ENCODE data around the gene LRP8.

The LRP8 gene

GRCh38 chr1:53244141-53244540, 83.7 kb downstream of the LRP8 start:
- H2BK120ac ChIP-seq (ENCODE audit: low read depth, low read length): no peak overlapping the region
- no peak overlapping the region for H3K27ac ChIP-seq (replicated peaks; ENCODE audit: low read length)
- H3K23ac ChIP-seq (ENCODE audit: low read depth, low read length, poor library complexity): no peak overlapping the region
- no peaks in the 10 kb centered on the region for H3K9me3 ChIP-seq (replicated peaks in 1 of 2; ENCODE audit: control insufficient read depth in 2 of 2, insufficient read depth in 1 of 2, low read depth in 1 of 2, low read length in 2 of 2)
- H3K4ac ChIP-seq (ENCODE audit: low read length): no peak overlapping the region
- WGBS, 2 donors (ENCODE audit: extremely low coverage in 2 of 2, insufficient read length in 2 of 2, insufficient replicate concordance in 1 of 2): no CpG with 5 or more reads among the region's 4 CpGs
- H3K4me2 ChIP-seq (ENCODE audit: insufficient read depth, low read length, poor library complexity, severe bottlenecking): no peak overlapping the region
- H3K36me3 ChIP-seq (replicated peaks in 1 of 2; ENCODE audit: control insufficient read depth in 2 of 2, insufficient read depth in 2 of 2, low read length in 2 of 2): peaks cover 16 to 55% of the 10 kb centered on the region in 2 donors
- H2BK15ac ChIP-seq (ENCODE audit: low read length): no peak overlapping the region
- H2BK5ac ChIP-seq (ENCODE audit: low read length): no peak overlapping the region
- H3K14ac ChIP-seq (ENCODE audit: low read length): no peak overlapping the region
- no peak for DNase-seq (ENCODE audit: low spot score)
- no peaks in the 10 kb centered on the region for H3K27me3 ChIP-seq (ENCODE audit: control insufficient read depth in 3 of 3, insufficient read depth in 3 of 3, low read depth in 1 of 3, low read length in 3 of 3)
- no peaks in the 10 kb centered on the region for H3K4me1 ChIP-seq (ENCODE audit: control insufficient read depth in 2 of 2, insufficient read depth in 1 of 2, low read depth in 1 of 2, low read length in 2 of 2)
- no peak overlapping the region for H4K91ac ChIP-seq (ENCODE audit: low read depth, low read length, poor library complexity)
- H2BK12ac ChIP-seq (ENCODE audit: low read length): no peak overlapping the region
- no peaks in the 10 kb centered on the region for H3K79me1 ChIP-seq (ENCODE audit: low read depth, low read length)
- no peak overlapping the region for H3K18ac ChIP-seq (ENCODE audit: low read length)
- no peak overlapping the region for H2AK5ac ChIP-seq (ENCODE audit: low read depth, low read length)
- no peak overlapping the region for H3K4me3 ChIP-seq (ENCODE audit: low read length in 2 of 2)
- no peak overlapping the region for H2AFZ ChIP-seq (ENCODE audit: low read length)
- no peak overlapping the region for H4K8ac ChIP-seq (ENCODE audit: low read depth, low read length)
- H3K9ac ChIP-seq (ENCODE audit: low read depth, low read length, poor library complexity): no peak overlapping the region

GRCh38 chr1:53242381-53242780, 85.5 kb downstream of the LRP8 start:
- no peak overlapping the region for H3K4me2 ChIP-seq (ENCODE audit: insufficient read depth, low read length, poor library complexity, severe bottlenecking)
- no peaks in the 10 kb centered on the region for H3K27me3 ChIP-seq (ENCODE audit: control insufficient read depth in 3 of 3, insufficient read depth in 3 of 3, low read depth in 1 of 3, low read length in 3 of 3)
- H3K36me3 ChIP-seq (replicated peaks in 1 of 2; ENCODE audit: control insufficient read depth in 2 of 2, insufficient read depth in 2 of 2, low read length in 2 of 2): peaks cover 9 to 37% of the 10 kb centered on the region in 2 donors
- H3K18ac ChIP-seq (ENCODE audit: low read length): no peak overlapping the region
- H3K4me1 ChIP-seq (ENCODE audit: control insufficient read depth in 2 of 2, insufficient read depth in 1 of 2, low read depth in 1 of 2, low read length in 2 of 2): peaks cover 5 to 6% of the 10 kb centered on the region in 2 donors
- H4K8ac ChIP-seq (ENCODE audit: low read depth, low read length): no peak overlapping the region
- no peak overlapping the region for H3K9ac ChIP-seq (ENCODE audit: low read depth, low read length, poor library complexity)
- H2BK120ac ChIP-seq (ENCODE audit: low read depth, low read length): no peak overlapping the region
- H3K9me3 ChIP-seq (replicated peaks in 1 of 2; ENCODE audit: control insufficient read depth in 2 of 2, insufficient read depth in 1 of 2, low read depth in 1 of 2, low read length in 2 of 2): no peaks in the 10 kb centered on the region
- H4K91ac ChIP-seq (ENCODE audit: low read depth, low read length, poor library complexity): no peak overlapping the region
- DNase-seq (ENCODE audit: low spot score): no peak
- peaks cover 4% of the 10 kb centered on the region for H3K79me1 ChIP-seq (ENCODE audit: low read depth, low read length)
- H3K14ac ChIP-seq (ENCODE audit: low read length): no peak overlapping the region
- no peak overlapping the region for H2BK15ac ChIP-seq (ENCODE audit: low read length)
- no peak overlapping the region for H2BK12ac ChIP-seq (ENCODE audit: low read length)
- H3K4ac ChIP-seq (ENCODE audit: low read length): no peak overlapping the region
- H3K23ac ChIP-seq (ENCODE audit: low read depth, low read length, poor library complexity): no peak overlapping the region
- no peak overlapping the region for H3K4me3 ChIP-seq (ENCODE audit: low read length in 2 of 2)
- no peak overlapping the region for H2AK5ac ChIP-seq (ENCODE audit: low read depth, low read length)
- WGBS, 2 donors (ENCODE audit: extremely low coverage in 2 of 2, insufficient read length in 2 of 2, insufficient replicate concordance in 1 of 2): no CpG with 5 or more reads among the region's 4 CpGs
- no peak overlapping the region for H2AFZ ChIP-seq (ENCODE audit: low read length)
- no peak overlapping the region for H3K27ac ChIP-seq (replicated peaks; ENCODE audit: low read length)
- no peak overlapping the region for H2BK5ac ChIP-seq (ENCODE audit: low read length)

- Histone ChIP-seq H3K4ac (ENCODE audit: low read length) (no peak overlapping the region), H3K27ac (replicated peaks; ENCODE audit: low read length) (no peak overlapping the region), H2BK15ac (ENCODE audit: low read length) (no peak overlapping the region), H2AFZ (ENCODE audit: low read length) (no peak overlapping the region), H4K8ac (ENCODE audit: low read depth, low read length) (no peak overlapping the region), H3K27me3 (ENCODE audit: control insufficient read depth in 3 of 3, insufficient read depth in 3 of 3, low read depth in 1 of 3, low read length in 3 of 3) (no peaks in the 10 kb centered on the region), H3K9me3 (replicated peaks in 1 of 2; ENCODE audit: control insufficient read depth in 2 of 2, insufficient read depth in 1 of 2, low read depth in 1 of 2, low read length in 2 of 2) (no peaks in the 10 kb centered on the region), H3K4me3 (ENCODE audit: low read length in 2 of 2) (no peak overlapping the region), H2BK5ac (ENCODE audit: low read length) (no peak overlapping the region), H3K4me2 (ENCODE audit: insufficient read depth, low read length, poor library complexity, severe bottlenecking) (no peak overlapping the region), H3K18ac (ENCODE audit: low read length) (no peak overlapping the region), H3K23ac (ENCODE audit: low read depth, low read length, poor library complexity) (no peak overlapping the region), H2BK120ac (ENCODE audit: low read depth, low read length) (no peak overlapping the region), H4K91ac (ENCODE audit: low read depth, low read length, poor library complexity) (no peak overlapping the region), H3K4me1 (ENCODE audit: control insufficient read depth in 2 of 2, insufficient read depth in 1 of 2, low read depth in 1 of 2, low read length in 2 of 2) (peaks cover 5 to 8% of the 10 kb centered on the region in 2 donors), H3K79me1 (ENCODE audit: low read depth, low read length) (peaks cover 4% of the 10 kb centered on the region), H2AK5ac (ENCODE audit: low read depth, low read length) (no peak overlapping the region), H3K9ac (ENCODE audit: low read depth, low read length, poor library complexity) (no peak overlapping the region), H2BK12ac (ENCODE audit: low read length) (no peak overlapping the region), H3K36me3 (replicated peaks in 1 of 2; ENCODE audit: control insufficient read depth in 2 of 2, insufficient read depth in 2 of 2, low read length in 2 of 2) (peaks cover 7 to 31% of the 10 kb centered on the region in 2 donors), H3K14ac (ENCODE audit: low read length) (no peak overlapping the region)
- DNase-seq (ENCODE audit: low spot score): no peak
- no CpG with 5 or more reads among the region's 2 CpGs for WGBS, 2 donors (ENCODE audit: extremely low coverage in 2 of 2, insufficient read length in 2 of 2, insufficient replicate concordance in 1 of 2)
Measured at GRCh38 chr1:53241828-53242227, 86.0 kb downstream of the LRP8 start.

- H3K23ac ChIP-seq (ENCODE audit: low read depth, low read length, poor library complexity): peak within 1 kb of the TSS; percentile 98
- no peak within 1 kb of the TSS for H2BK5ac ChIP-seq (ENCODE audit: low read length)
- H3K9me3 ChIP-seq (replicated peaks in 1 of 2; ENCODE audit: control insufficient read depth in 2 of 2, insufficient read depth in 1 of 2, low read depth in 1 of 2, low read length in 2 of 2): no peaks in the 10 kb centered on the region
- peaks cover 8 to 30% of the 10 kb centered on the region in 2 donors for H3K36me3 ChIP-seq (replicated peaks in 1 of 2; ENCODE audit: control insufficient read depth in 2 of 2, insufficient read depth in 2 of 2, low read length in 2 of 2)
- H3K4me2 ChIP-seq (ENCODE audit: insufficient read depth, low read length, poor library complexity, severe bottlenecking): peak within 1 kb of the TSS; percentile 75
- H3K14ac ChIP-seq (ENCODE audit: low read length): no peak within 1 kb of the TSS
- no peak within 1 kb of the TSS for H2AK5ac ChIP-seq (ENCODE audit: low read depth, low read length)
- peaks cover 4% of the 10 kb centered on the region for H3K79me1 ChIP-seq (ENCODE audit: low read depth, low read length)
- WGBS, 2 donors (ENCODE audit: extremely low coverage in 2 of 2, insufficient read length in 2 of 2, insufficient replicate concordance in 1 of 2): no CpG with 5 or more reads among the region's 64 CpGs
- peak; percentile 90 for DNase-seq (ENCODE audit: low spot score)
- H2AFZ ChIP-seq (ENCODE audit: low read length): peak within 1 kb of the TSS; percentile 92
- peak within 1 kb of the TSS; percentile 79 for H3K9ac ChIP-seq (ENCODE audit: low read depth, low read length, poor library complexity)
- H4K91ac ChIP-seq (ENCODE audit: low read depth, low read length, poor library complexity): no peak within 1 kb of the TSS
- no peak within 1 kb of the TSS for H2BK120ac ChIP-seq (ENCODE audit: low read depth, low read length)
- H2BK15ac ChIP-seq (ENCODE audit: low read length): no peak within 1 kb of the TSS
- no peak within 1 kb of the TSS for H2BK12ac ChIP-seq (ENCODE audit: low read length)
- no peaks in the 10 kb centered on the region for H3K27me3 ChIP-seq (ENCODE audit: control insufficient read depth in 3 of 3, insufficient read depth in 3 of 3, low read depth in 1 of 3, low read length in 3 of 3)
- peak within 1 kb of the TSS; percentile 6 for H3K27ac ChIP-seq (replicated peaks; ENCODE audit: low read length)
- H4K8ac ChIP-seq (ENCODE audit: low read depth, low read length): peak within 1 kb of the TSS; percentile 70
- H3K4me3 ChIP-seq (ENCODE audit: low read length in 2 of 2): peak within 1 kb of the TSS; percentile 62 to 93
- H3K4me1 ChIP-seq (ENCODE audit: control insufficient read depth in 2 of 2, insufficient read depth in 1 of 2, low read depth in 1 of 2, low read length in 2 of 2): peaks cover 5 to 8% of the 10 kb centered on the region in 2 donors
- peak within 1 kb of the TSS; percentile 83 for H3K18ac ChIP-seq (ENCODE audit: low read length)
- H3K4ac ChIP-seq (ENCODE audit: low read length): no peak within 1 kb of the TSS
Measured at GRCh38 chr1:53238197-53239155, 89.4 kb downstream of the LRP8 start, which contains the start of gene MAGOH. TSS of gene MAGOH (minus strand) at chr1:53238518. CDS start at chr1:53238448, 70 bp downstream.

Measured in neuronal stem cell (in vitro differentiated cells).